HS-27A (cell line): ENCODE results near the gene DNAJC18.

Experiments used
- DNase-seq: peaks from one replicate; pipeline ENCODE4 v3.0.0-alpha.2; 2012; ENCODE audit warnings: low read depth, missing footprints

DNAJC18 gene

GRCh38 chr5:139363937-139364336 lies 75.4 kb downstream of the DNAJC18 start:
- no peak for DNase-seq

- DNase-seq, result no peak
These were observed 77.4 kb downstream of the DNAJC18 start for GRCh38 chr5:139361835-139362429.

- no peak for DNase-seq
These were observed 78.9 kb downstream of the DNAJC18 start for GRCh38 chr5:139360384-139360783.
